Measurements from ENCODE around the gene UBQLNL. TPM values are rescaled to one million over a fixed set of nuclear protein-coding genes. Genes with fewer than 3 reads are reported as not detected.

The UBQLNL gene
- polyA plus RNA-seq, 2 of the 4 experiments (the other 2 are of a cell fraction) = 0.06 to 0.41 TPM

GRCh38 chr11:5550440-5551095 lies 34.1 kb upstream of the UBQLNL start:
- ATAC-seq (peak; percentile 77 to 89; a peak in 5 of 6 replicates), FAIRE-seq (no peak), DNase-seq (ENCODE audit: low read depth in 1 of 2, low spot score in 1 of 2) (peak in 1 of 2 experiments; percentile 21)
- WGBS (ENCODE audit: missing lambda C conversion rate) = 21% methylated on average over 5 of the region's 5 CpGs
- CTCF ChIA-PET = interaction anchor here (0.8 kb wide), 1 partner anchor 46 kb away, joined by 3 read pairs; the partner anchor contains the start of gene TRIM6
- Histone ChIP-seq H3K27ac (no peak overlapping the region), H3K4me1 (peaks cover 10% of the 10 kb centered on the region), H3K9me3 (no peaks in the 10 kb centered on the region), H3K4me2 (peak overlapping the region; percentile 41), H3K4me3 (no peak overlapping the region)
- POLR2A ChIA-PET = no interaction called here
- no peak for TF ChIP-seq CHD4 (IDR thresholded peaks at IDR 0.05; ENCODE audit: borderline replicate concordance)
- TF ChIP-seq EHMT2 (IDR thresholded peaks at IDR 0.05; ENCODE audit: low read depth) = no peak
- TF ChIP-seq POLR2AphosphoS2 (conservative IDR thresholded peaks at IDR 0.05; ENCODE audit: low read length) = no peak
- peak; percentile 36; the same call in 1 of the 2 replicates for TF ChIP-seq JUNB (IDR thresholded peaks at IDR 0.05)
- no peak for TF ChIP-seq MYC (IDR thresholded peaks at IDR 0.05; ENCODE audit: borderline replicate concordance, low read length)
- TF ChIP-seq FOSL2 (IDR thresholded peaks at IDR 0.05) = peak; percentile 51
- peak; percentile 73 for TF ChIP-seq FOSL2 (CRISPR knock-in tag; IDR thresholded peaks at IDR 0.05)
- no peak for TF ChIP-seq NFE2L2 (conservative IDR thresholded peaks at IDR 0.05; ENCODE audit: low read length)
- no peak for TF ChIP-seq JUN (IDR thresholded peaks at IDR 0.05)
- no peak for TF ChIP-seq ESRRA (IDR thresholded peaks at IDR 0.05; ENCODE audit: borderline replicate concordance, low read length)
- TF ChIP-seq RARB (CRISPR knock-in tag; IDR thresholded peaks at IDR 0.05) = no peak
- TF ChIP-seq ELK1 (IDR thresholded peaks at IDR 0.05; ENCODE audit: low read depth, low read length) = no peak
- no peak for TF ChIP-seq ZFP36 (IDR thresholded peaks at IDR 0.05; ENCODE audit: borderline replicate concordance, partially characterized antibody)
- no peak for TF ChIP-seq POLR2A (IDR thresholded peaks at IDR 0.05; ENCODE audit: low read length)

- ATAC-seq = no peak
Measured at GRCh38 chr11:5548440-5548839, 31.9 kb upstream of the UBQLNL start, which contains the start of gene OR52H1. OR52H1 (minus strand) TSS chr11:5548540; CDS start chr11:5545505, 3,035 bp downstream.

GRCh38 chr11:5547982-5548381 lies 31.5 kb upstream of the UBQLNL start:
- FAIRE-seq = no peak
- Histone ChIP-seq H3K9me3 (no peaks in the 10 kb centered on the region), H3K4me3 (no peak overlapping the region), H3K4me1 (peaks cover 10% of the 10 kb centered on the region), H3K27ac (no peak overlapping the region), H3K4me2 (no peak overlapping the region)
- TF ChIP-seq EP300 (IDR thresholded peaks at IDR 0.05) = no peak
- no peak for TF ChIP-seq GATA3 (IDR thresholded peaks at IDR 0.05; ENCODE audit: borderline replicate concordance)
- TF ChIP-seq ZC3H11A (IDR thresholded peaks at IDR 0.05) = no peak
- TF ChIP-seq PHF8 (IDR thresholded peaks at IDR 0.05; ENCODE audit: borderline replicate concordance, low read depth) = no peak
- no peak for TF ChIP-seq SMC3 (IDR thresholded peaks at IDR 0.05)
- TF ChIP-seq HMGXB4 (CRISPR knock-in tag; IDR thresholded peaks at IDR 0.05; ENCODE audit: borderline replicate concordance) = no peak
- no peak for TF ChIP-seq MAX (IDR thresholded peaks at IDR 0.05)
- no peak for TF ChIP-seq JUNB (IDR thresholded peaks at IDR 0.05)
- POLR2A ChIA-PET = no interaction called here
- ATAC-seq = no peak
- no peak for DNase-seq (ENCODE audit: low read depth in 1 of 2, low spot score in 1 of 2)
- WGBS (ENCODE audit: missing lambda C conversion rate) = 93% methylated on average over 1 of the region's 1 CpG
- CTCF ChIA-PET = no interaction called here

More at GRCh38 chr11:5548440-5548839, 31.9 kb upstream of the UBQLNL start, which contains the start of gene OR52H1:
- ChIA-PET POLR2A (no interaction called here), CTCF (no interaction called here)
- Histone ChIP-seq H3K4me2 (no peak within 1 kb of the TSS), H3K4me1 (peaks cover 10% of the 10 kb centered on the region), H3K9me3 (no peaks in the 10 kb centered on the region), H3K4me3 (no peak within 1 kb of the TSS), H3K27ac (no peak within 1 kb of the TSS)
- no peak for FAIRE-seq
- TF ChIP-seq ZFP36 (IDR thresholded peaks at IDR 0.05; ENCODE audit: borderline replicate concordance, partially characterized antibody) (no peak), MAX (IDR thresholded peaks at IDR 0.05) (no peak), NFE2L2 (conservative IDR thresholded peaks at IDR 0.05; ENCODE audit: low read length) (no peak), GATA3 (IDR thresholded peaks at IDR 0.05; ENCODE audit: borderline replicate concordance) (no peak), MAFK (IDR thresholded peaks at IDR 0.05; ENCODE audit: partially characterized antibody) (no peak), PBX3 (IDR thresholded peaks at IDR 0.05) (no peak), ZSCAN20 (CRISPR knock-in tag; IDR thresholded peaks at IDR 0.05) (no peak)
- 3% methylated on average over 1 of the region's 1 CpG for WGBS (ENCODE audit: missing lambda C conversion rate)
- no peak for DNase-seq (ENCODE audit: low read depth in 1 of 2, low spot score in 1 of 2)
